GM20000 (cell line): Measurements from ENCODE around the gene ELMO2.

ENCODE experiments used
- DNase-seq: peaks from one replicate; pipeline ENCODE4 v3.0.0; 2012; ENCODE audit warnings: low spot score
- TF ChIP-seq, protein P1 (sequence below): IDR thresholded peaks from 2 replicates; pipeline ENCODE4 v1.5.1; 2012; ENCODE audit warnings: mild to moderate bottlenecking, control low read depth; ENCODE audit errors: extremely low read depth, missing control alignments

ELMO2 gene

DNA sequence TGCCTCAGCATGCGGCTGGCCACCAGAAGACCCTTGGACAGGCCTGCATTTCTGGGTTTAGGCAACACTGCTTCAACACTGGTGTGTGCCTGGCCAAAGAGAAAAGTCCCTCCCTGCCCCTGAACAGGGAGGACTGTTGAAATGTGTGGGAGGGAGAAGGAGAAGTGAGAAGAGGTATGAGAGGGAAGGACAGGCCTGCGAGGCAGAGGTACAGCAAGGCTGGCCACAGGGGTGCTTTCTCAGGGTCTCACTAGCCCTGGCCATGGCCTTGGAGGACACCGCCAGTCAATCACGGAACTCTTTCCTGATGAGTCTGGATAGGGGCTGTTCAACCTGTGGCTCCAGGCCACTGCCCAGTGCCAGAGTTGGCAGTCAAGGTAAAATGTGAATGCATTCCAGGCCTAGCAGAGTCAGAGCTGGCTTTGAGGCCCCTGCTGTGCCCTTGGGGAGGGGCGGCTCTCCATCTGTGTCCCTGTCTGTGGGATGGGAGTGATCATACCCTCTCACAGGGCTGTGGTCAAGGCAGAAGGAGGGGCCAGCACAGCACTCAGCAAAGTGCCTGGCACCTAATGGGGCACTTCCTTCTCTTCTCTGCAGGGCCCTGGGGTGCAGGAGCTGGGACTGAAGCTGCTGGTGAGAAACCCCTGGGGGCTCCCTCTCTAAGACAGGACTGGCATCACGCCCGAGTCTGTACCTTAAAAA, 54.9 kb downstream of the ELMO2 start:
- DNase-seq = peak; percentile 68
- TF ChIP-seq, protein P1, sequence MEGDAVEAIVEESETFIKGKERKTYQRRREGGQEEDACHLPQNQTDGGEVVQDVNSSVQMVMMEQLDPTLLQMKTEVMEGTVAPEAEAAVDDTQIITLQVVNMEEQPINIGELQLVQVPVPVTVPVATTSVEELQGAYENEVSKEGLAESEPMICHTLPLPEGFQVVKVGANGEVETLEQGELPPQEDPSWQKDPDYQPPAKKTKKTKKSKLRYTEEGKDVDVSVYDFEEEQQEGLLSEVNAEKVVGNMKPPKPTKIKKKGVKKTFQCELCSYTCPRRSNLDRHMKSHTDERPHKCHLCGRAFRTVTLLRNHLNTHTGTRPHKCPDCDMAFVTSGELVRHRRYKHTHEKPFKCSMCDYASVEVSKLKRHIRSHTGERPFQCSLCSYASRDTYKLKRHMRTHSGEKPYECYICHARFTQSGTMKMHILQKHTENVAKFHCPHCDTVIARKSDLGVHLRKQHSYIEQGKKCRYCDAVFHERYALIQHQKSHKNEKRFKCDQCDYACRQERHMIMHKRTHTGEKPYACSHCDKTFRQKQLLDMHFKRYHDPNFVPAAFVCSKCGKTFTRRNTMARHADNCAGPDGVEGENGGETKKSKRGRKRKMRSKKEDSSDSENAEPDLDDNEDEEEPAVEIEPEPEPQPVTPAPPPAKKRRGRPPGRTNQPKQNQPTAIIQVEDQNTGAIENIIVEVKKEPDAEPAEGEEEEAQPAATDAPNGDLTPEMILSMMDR = no peak

DNA sequence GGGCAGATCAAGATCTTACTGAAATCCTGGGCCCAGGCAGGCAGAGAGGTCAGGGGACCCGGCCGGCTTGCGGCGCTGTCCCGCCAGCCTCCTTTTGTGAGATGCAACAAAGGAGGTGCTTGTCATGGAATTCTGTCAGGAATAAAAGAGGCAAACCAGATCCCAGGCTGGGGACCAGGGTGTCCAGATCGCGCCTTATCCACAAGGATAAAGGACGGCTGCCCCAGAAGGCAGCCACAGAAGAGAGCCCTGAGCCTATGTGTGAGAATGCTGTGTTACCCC, 55.5 kb downstream of the ELMO2 start:
- DNase-seq = no peak
- TF ChIP-seq, protein P1 = no peak

DNA sequence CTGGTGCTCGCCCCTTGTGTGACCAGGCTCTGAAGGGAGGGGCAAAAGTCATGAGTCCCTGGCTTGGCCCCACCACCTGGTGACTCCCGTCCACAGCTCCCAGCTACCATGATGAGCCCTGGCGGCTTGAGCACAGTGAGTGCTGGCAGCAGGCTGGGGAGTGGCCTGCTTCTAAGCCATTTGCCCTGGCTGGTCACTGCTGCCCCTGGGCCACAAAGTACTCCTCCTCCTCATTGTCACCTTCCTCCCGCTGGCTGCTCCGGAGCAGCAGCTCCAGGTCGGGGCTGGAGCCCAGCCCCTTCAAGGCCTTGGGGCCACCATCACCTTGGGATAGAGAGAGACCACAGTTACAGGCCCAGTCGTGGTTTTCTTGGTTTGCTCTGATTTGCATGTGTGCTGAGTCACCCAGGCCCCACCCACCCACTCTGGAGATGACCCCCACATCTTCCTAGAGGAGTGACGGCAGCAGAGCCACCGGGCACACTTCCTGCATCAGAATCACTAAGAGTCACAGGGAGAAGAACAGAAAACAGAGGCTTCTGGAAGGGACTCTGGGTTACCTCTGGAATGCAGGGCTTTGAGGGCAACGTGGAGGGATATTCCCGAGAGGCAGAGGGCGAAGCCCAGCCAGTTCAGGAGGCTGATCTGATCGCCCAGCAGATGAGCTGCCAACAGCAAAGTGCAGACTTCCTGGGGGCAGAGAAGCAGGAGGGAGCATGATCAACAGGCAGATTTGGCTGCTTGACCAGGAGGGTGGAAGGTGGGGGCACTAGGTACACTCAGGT, 56.0 kb downstream of the ELMO2 start:
- TF ChIP-seq, protein P1 = no peak
- peak; percentile 81 for DNase-seq

DNA sequence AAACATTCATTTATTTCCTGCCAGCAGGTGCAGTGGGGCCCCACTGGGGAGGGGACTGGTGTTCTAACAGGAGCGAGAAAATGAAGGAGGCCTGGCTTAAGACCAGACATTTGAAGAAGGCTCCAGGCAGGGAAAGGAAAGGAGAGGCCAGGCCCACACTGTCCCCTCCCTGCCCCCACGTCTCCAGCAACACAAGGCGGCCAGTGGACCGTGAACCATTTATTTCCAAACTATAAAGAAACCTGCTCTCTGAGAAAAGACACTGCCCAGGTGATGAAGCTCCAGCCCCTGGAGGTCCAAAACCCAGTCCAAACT, 56.7 kb downstream of the ELMO2 start:
- DNase-seq = peak; percentile 34
- TF ChIP-seq, protein P1 = no peak

DNA sequence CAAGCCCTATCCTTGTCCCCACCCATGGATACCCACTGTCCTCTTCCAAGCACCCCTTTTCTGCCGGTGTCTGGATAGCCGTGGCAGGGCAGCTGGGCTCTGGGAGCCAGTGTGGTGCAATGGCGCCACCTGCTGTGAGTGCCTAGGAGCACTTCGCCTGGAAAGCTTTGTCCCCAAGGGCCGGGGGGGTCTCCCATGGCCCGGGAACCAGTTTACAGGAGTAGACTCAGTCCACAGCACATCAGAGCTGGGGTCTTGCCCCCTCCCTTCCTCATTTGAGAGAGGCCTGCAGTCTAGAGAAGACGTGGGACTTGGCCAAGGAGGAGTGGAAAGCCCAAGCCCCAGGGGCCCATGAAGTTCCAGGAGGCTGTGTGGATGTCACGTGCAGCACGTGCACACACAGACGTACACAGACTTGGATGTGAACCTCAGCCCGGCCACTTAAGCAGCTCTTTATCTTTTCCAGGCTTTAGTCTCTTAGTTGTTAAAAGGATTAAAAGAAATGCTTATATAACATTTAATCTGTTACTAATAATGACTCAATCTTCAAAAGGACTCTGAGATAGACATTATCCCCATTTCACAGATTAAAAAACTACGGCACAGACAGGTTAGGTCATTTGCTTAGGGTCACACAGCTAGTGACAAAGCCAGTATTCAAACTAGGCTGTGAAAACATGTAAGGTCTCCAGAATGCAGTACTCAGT, 57.2 kb downstream of the ELMO2 start:
- TF ChIP-seq, protein P1 = peak; percentile 43
- DNase-seq = peak; percentile 69

DNA sequence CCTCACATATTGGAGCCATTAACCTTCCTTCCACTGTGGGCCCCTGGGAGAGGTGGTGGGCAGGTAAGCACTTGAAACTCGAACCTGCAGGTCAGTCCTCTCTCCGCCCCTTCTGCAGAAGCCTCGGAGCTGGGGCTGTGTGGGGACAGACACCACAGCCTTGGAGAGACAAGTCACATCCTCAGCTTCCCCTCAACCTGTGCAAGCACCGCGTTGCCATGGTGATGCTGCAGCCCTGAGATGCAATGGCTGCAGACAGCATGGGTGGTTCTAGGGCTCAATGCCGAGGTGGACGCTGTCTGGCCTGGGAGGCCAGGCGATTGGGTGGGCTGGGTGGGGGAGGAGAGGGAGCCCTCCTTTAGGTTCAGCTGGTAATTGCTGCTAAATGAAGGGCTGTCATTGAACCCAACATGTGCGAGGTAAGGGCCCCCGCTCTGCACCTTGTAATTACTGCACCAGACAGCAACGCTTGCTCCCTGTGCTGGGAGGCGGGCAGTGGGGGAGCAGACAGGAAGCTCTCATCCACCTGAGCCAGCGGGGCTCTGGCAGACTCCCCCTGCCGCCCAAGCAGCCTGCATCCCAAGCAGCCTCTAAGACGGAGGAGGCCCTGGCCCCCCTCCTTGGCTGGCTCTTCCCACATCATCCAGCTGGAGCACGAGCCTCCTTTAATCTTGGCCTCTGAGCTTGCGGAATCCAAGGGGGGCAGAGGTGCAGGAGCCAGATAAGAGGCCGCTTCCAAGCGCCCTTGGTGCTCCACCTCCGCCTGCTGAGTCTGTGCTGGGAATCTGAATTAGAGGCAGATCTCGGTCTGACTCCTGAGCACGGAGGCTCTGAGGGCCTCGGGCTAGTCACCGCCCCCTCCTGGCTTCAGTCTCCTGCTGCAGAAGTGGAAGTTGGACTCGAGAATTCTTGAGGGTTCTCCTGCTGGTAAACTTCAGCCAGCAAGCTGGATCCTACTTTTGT, 58.3 kb downstream of the ELMO2 start:
- no peak for DNase-seq
- TF ChIP-seq, protein P1 = no peak
